ENCODE measurements around the gene IFT25.
"Not testable (repeated sequence)": the region's sequence is repeated elsewhere in the genome, so short reads cannot be mapped to it uniquely, and the experiment has no call there.

Gene IFT25

DNA sequence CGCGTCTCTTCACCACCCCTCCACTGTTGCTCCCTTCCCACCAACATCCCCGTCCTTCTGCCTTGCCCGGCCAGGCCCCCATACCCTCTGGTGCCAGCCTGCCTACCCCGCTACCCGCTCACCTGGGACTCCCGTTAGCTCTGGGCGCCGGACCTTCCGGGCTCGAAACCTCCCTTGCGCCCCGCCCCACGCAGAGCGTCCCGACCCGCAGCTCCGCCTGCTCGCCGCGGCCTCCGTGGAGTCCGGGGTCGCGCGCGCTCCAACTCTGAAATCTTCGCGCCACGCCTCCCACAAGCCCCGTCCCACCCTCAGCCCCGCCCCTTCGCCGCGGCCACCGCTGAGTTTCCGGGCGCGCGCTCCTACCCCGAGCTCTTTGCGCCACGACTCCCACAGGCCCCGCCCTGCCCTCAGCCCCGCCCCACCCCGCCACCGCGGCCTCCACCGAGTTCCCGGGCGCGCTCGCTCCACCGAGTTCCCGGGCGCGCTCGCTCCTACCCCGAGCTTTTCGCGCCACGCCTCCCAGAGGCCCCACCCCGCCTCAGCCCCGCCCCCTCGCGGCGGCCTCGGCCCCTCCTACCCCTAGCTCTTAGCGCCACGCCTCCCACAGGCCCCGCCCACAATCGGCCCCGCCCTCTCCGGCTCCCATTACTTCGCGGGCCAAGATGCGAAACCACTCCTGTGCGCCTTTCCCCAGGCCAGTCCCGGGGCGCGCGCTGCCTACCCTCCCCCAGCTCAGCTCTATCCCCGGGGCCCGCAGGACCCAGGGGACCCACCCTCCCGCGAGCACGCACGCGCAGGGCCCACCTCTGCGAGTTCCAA is at the start of gene IFT25:
Gene IFT25 (minus strand): TSS at position 267 of the 819 bp plus-strand sequence. CDS start 5,617 bp downstream, outside the sequence.
- DNase-seq (ENCODE audit: low read depth): peak; percentile 98

DNA sequence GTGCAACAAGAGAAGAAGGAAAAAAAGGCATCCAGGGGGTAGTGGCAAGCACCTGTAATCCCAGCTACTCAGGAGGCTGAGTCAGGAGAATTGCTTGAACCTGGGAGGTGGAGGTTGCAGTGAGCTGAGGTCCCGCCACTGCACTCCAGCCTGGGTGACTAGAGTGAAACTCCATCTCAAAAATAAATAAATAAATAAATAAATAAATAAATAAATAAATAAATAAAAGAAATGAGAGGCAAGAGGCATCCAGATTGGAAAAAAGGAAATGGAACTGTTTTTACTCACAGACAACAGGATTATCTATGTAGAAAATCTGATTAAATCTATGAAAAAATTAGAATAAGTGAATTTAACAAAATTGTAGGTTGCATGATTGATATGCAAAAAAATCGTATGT is 49.0 kb upstream of the IFT25 start:
- not testable (repeated sequence) for DNase-seq (ENCODE audit: low read depth)

- no peak for DNase-seq (ENCODE audit: low read depth)
Observed at GRCh38 chr1:53992085-53992874, 46.8 kb upstream of the IFT25 start.

- DNase-seq (ENCODE audit: low read depth): no peak
Observed at GRCh38 chr1:53987880-53988279, 42.4 kb upstream of the IFT25 start.

DNA sequence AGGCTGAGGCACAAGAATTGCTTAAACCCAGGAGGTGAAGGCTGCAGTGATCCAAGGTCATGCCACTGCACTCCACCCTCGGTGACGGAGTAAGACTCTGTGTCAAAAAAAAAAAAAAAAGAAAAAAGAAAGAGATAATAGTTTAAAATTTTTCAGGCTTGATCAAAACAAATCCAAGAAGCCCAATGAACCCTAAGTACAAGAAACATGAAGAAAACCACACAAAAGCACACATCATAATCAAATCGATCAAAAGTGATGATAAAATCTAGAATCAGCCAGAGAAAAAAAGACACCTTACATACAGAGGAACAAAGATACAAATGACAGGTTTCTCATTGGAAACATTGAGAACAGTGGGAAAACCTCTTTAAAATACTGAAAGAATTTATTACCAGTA is 41.0 kb upstream of the IFT25 start:
- no peak for DNase-seq (ENCODE audit: low read depth)

GRCh38 chr1:53984726-53985125 is 39.2 kb upstream of the IFT25 start:
- DNase-seq (ENCODE audit: low read depth): no peak

DNA sequence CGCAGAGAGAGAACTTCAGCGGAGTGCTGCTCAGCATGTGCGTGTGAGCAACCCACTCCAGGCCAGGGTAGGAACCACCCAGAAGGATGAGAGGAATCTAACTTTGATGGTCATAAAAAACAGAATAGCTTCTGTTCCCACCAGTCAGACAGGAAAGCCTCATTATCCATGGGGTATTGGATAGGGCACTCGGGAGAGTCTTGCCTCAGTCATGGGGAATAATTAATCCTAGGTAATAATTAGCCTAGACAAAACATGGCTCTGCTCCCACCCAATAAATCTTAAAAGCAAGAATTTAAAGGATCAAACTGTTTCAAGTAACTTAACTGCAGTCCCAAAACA is 37.2 kb upstream of the IFT25 start:
- DNase-seq (ENCODE audit: low read depth): no peak

DNA sequence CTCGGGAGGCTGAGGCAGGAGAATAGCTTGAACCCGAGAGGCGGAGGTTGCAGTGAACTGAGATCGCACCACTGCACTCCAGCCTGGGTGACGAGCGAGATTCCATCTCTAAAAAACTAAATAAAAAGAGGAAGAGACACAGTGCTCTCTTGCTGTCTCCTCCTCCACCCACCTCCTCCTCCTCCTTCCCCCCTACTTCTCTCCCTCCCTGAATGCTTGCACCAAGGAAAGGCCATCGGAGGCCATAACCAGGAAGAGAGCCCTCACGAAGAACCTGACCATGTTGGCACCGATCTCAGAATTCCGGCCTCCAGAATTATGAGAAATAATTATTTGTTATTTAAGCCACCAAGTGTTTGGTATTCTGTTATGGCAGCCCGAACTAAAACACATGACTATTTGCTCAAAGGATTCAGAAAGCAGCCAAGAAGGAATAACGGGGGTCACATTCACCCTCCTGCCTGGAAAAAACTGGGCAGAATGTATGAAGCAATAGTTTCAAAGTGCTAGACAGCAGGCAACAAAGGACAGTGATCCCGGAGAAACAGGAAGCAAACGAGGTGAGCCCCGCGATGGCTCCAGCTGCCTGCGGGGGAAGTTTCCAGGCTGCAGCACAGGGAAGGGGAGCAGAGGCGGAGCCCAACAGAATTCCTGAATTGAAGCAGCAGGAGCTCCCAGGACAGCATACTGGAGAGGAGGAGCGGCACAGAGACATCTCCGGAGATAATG is 36.7 kb upstream of the IFT25 start:
- DNase-seq (ENCODE audit: low read depth): no peak

GRCh38 chr1:53981220-53981619 is 35.7 kb upstream of the IFT25 start:
- DNase-seq (ENCODE audit: low read depth): no peak

DNA sequence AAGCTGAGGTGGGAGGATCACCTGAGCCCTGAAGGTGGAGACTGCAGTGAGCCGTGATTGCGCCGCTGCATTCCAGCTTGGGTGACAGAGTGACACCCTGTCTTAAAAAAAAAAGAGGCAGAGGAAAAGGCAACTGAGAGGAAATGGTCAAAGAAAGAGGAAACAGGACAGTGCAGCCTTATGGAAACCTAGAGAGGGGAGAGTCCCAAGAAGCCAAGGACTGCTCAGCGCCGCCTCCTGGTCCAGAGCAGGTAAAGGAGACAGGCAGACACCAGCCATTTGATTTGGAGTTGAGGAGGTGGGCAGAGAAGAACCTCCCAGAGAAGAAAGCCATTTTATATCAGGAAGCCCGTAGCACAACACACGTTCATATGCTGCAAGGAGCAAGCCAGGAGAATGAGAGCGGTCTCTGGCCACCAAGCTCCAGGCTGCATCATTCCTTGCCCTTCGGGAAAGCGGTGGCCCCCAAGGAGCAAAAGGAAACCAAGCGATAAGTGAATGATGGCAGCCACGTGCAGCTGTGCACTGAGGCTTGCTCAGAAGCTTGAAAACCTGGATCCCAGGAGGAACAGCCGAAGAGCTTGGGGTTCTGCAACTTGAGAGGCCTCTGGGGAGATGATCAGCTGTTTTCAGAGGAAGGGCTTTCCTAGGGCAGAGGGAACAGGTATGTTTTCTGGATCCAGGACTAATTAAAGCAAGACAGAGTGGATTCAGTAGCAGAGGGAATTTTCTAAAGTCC is 34.4 kb upstream of the IFT25 start:
- DNase-seq (ENCODE audit: low read depth): no peak

- no peak for DNase-seq (ENCODE audit: low read depth)
Observed at GRCh38 chr1:53975861-53976260, 30.4 kb upstream of the IFT25 start.

DNA sequence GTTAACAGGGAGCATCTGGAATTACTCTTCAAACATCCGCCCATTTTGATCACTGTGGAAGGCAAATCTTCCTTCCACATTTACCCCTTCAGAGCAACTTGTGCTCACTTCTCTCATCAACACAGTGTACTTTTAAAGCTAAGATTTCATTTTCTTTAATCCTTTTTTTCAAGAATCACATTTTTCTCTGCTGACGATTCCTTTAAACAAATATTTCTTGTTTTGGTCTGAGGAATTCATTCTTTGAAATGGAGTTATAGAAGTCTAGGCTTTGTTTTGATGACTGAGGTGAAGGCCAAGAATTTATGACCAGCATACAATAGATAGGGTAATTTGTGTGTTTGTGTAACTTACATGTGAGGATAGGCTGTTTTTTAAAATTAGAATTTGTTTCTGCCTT is 26.2 kb upstream of the IFT25 start:
- no peak for DNase-seq (ENCODE audit: low read depth)

DNA sequence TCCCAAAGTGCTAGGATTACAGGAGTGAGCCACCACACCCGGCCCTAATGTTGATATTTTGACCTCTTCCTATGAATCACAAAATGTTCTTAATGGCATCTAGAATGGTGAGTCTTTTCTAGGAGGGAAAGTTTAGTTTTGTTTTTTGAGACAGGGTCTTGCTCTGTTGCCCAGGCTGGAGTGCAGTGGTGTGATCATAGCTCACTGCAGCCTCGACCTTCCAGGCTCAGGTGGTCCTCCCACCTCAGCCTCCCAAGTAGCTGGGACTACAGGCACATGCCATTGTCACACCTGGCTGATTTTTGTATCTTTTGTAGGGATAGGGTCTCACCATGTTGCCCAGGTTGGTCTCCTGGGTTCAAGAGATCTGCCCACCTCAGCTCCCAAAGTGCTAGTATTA is 23.8 kb upstream of the IFT25 start:
- not testable (repeated sequence) for DNase-seq (ENCODE audit: low read depth)

- DNase-seq (ENCODE audit: low read depth): no peak
Observed at GRCh38 chr1:53968125-53968513, 22.6 kb upstream of the IFT25 start.

- no peak for DNase-seq (ENCODE audit: low read depth)
Observed at GRCh38 chr1:53967409-53968124, 22.1 kb upstream of the IFT25 start.

GRCh38 chr1:53966794-53967193 is 21.3 kb upstream of the IFT25 start:
- DNase-seq (ENCODE audit: low read depth): no peak

- DNase-seq (ENCODE audit: low read depth): no peak
Observed at GRCh38 chr1:53964109-53964508, 18.6 kb upstream of the IFT25 start.

DNA sequence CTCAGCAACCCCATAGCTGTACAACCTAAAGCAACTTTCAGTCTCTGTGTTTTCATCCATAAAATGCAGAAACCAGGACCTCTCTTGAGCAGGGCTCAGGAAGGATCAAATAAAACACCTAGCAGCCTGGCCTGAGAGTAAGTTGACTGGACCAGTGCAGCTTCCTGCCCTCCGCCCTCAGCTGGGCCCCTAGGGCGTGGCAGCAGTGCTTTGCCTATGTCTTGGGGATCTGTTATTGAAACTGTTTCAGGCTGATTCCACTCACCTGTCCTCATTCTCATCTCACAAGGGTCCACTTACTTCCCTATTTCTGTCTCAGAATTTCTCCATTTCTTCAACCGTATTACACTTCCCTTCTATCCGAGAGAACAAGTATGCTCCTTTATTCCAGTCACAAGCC is 18.0 kb upstream of the IFT25 start:
- DNase-seq (ENCODE audit: low read depth): no peak

GRCh38 chr1:53962395-53962794 is 16.9 kb upstream of the IFT25 start:
- no peak for DNase-seq (ENCODE audit: low read depth)

- DNase-seq (ENCODE audit: low read depth): no peak
Observed at GRCh38 chr1:53959664-53960250, 14.3 kb upstream of the IFT25 start.

GRCh38 chr1:53957194-53957818 is 11.8 kb upstream of the IFT25 start:
- DNase-seq (ENCODE audit: low read depth): no peak

All from activated T-helper 9 cell treated with anti-CD3 and anti-CD28 coated beads, Interleukin-2, amount 50 U/mL, for 16 hours (primary cell).